IPS DF 6.9 (cell line): ENCODE results near the gene LANCL2.
"Not testable (repeated sequence)": the region's sequence is repeated elsewhere in the genome, so short reads cannot be mapped to it uniquely, and the experiment has no call there.

Experiments used
- DNase-seq: peaks from one replicate; pipeline ENCODE4 v3.0.0-alpha.2; 2013; ENCODE audit warnings: low read depth, low spot score
- H3K27ac ChIP-seq: one replicate; pipeline ENCODE4 v1.5.1; 2013; ENCODE audit warnings: low read length, control low read depth
- H3K27me3 ChIP-seq: 2 replicates; pipeline ENCODE4 v1.6.1; 2013; ENCODE audit warnings: mild to moderate bottlenecking, low read length; ENCODE audit not compliant: control insufficient read depth, insufficient read depth
- H3K36me3 ChIP-seq: 2 replicates; pipeline ENCODE4 v1.6.1; 2013; ENCODE audit warnings: low read length; ENCODE audit not compliant: control insufficient read depth, insufficient read depth
- H3K4me1 ChIP-seq: 2 replicates; pipeline ENCODE4 v1.6.1; 2013; ENCODE audit warnings: low read length; ENCODE audit not compliant: control insufficient read depth, insufficient read depth
- H3K4me3 ChIP-seq: 2 replicates; pipeline ENCODE4 v1.5.1; 2013; ENCODE audit warnings: mild to moderate bottlenecking, low read length
- H3K9me3 ChIP-seq: 2 replicates; pipeline ENCODE4 v1.6.1; 2013; ENCODE audit warnings: low read length, inconsistent platforms; ENCODE audit not compliant: control insufficient read depth, insufficient read depth
- WGBS: extraction: QIAGEN DNeasy Blood & Tissue Kit; methylation state at CpG from one replicate; pipeline ENCODE4 v1.1.7; 2013; ENCODE audit warnings: mixed read lengths, missing lambda C conversion rate; ENCODE audit not compliant: insufficient read length, insufficient coverage; 5-methylcytosine and 5-hydroxymethylcytosine counted together

LANCL2 gene

DNA sequence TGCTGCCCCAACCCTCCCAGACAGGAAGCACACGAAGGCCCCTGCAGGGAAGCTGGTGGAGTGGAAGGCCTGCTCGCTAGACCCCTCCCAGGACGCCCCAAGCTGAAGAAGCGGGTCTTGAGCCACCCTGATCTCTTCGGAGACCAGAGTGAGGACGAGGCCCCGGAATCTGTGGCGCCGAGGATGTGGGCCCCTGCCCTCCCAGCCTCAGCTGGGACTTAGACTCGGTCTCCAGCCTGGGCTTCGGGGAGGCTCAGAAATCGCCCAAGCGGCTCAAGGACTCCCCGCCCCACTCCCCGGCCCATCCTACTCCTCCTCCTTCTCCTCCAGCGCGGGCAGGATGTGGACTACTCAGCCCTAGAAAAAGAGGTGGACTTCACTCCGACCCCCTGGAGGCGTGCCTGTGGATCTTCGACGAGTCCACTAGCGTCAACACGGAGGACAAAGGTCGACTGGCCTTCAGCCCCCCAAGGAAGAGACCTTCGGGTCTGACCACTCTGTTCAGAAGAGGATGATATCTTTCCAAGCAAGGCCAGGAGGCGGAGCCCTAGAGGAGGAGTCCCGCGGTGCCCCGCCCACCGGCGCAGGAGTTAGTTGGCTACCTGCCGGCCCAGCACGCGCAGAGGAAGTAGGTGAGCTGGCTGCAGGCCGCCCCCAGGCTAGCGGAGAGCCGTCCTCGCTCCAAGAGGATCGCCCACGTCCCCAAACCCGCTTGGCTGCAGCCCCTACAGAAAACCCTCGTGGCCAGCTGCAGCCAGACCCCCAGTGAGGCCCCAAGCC, 21.9 kb upstream of the LANCL2 start:
- DNase-seq, result no peak
- WGBS, result no CpG with 5 or more reads among the region's 42 CpGs
- Histone ChIP-seq H3K27me3 (no peaks in the 10 kb centered on the region), H3K36me3 (no peaks in the 10 kb centered on the region), H3K9me3 (no peaks in the 10 kb centered on the region), H3K4me1 (no peaks in the 10 kb centered on the region), H3K4me3 (no peak overlapping the region), H3K27ac (no peak overlapping the region)

DNA sequence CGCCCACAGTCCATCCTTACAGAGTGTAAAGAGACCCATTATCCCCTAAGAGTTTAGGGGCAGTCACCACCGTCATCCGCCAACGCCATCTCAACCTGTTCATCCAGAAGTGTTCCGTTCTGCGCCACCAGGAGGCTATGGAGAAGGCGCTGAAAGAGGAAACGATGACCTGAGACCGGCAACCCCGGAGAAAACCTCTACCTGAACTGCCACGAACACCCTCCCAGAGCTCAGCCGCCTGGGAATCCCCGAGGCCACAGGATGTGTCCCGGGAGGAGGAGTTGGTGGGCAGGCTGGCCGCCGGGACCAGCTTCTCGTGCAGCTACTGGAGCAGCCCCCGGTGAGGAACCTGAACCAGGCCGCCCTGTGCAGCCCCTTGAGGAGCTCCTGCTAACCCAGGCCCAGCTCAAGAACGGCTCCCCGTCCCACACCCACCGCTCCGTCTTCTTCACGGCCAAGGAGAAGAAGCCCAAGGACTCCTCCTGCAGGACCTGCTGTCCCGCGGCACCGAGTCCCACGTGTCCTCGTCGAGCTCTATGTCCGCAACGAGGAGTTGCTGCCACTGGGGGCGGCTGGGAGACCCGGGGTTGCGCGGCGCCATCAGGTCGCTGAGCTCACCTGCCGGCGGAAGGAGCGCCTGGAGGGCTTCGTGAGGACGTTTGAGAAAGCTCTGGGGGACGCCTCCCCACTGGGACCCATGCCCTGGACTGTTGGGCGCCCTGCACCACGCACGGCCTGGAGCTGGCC, 21.1 kb upstream of the LANCL2 start:
- Histone ChIP-seq H3K9me3 (no peaks in the 10 kb centered on the region), H3K27ac (no peak overlapping the region), H3K27me3 (no peaks in the 10 kb centered on the region), H3K4me1 (no peaks in the 10 kb centered on the region), H3K36me3 (no peaks in the 10 kb centered on the region), H3K4me3 (no peak overlapping the region)
- no peak for DNase-seq
- WGBS, result no CpG with 5 or more reads among the region's 47 CpGs

DNA sequence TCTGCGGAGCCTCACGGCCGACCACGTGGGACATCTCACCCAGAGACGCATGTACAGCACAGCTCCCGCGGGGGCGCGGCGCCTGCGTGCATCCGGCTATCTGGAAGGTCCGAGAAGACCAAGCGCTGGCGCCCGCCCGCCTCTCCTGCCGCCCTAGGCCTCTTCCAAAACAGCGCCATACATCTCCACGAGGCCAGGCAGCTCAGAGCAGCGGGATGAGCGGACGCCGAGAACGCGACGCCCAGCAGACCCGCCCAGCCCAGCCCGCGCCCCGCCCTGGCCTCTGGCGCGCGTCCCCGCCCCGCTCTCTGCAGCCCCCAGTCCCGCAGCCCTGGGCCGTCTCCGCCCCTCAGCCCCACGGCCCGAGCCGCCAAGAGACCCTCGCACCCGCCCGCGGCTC, 20.3 kb upstream of the LANCL2 start:
- Histone ChIP-seq H3K27me3 (no peaks in the 10 kb centered on the region), H3K9me3 (no peaks in the 10 kb centered on the region), H3K27ac (no peak overlapping the region), H3K36me3 (no peaks in the 10 kb centered on the region), H3K4me1 (no peaks in the 10 kb centered on the region), H3K4me3 (no peak overlapping the region)
- no CpG with 5 or more reads among the region's 46 CpGs for WGBS
- no peak for DNase-seq

DNA sequence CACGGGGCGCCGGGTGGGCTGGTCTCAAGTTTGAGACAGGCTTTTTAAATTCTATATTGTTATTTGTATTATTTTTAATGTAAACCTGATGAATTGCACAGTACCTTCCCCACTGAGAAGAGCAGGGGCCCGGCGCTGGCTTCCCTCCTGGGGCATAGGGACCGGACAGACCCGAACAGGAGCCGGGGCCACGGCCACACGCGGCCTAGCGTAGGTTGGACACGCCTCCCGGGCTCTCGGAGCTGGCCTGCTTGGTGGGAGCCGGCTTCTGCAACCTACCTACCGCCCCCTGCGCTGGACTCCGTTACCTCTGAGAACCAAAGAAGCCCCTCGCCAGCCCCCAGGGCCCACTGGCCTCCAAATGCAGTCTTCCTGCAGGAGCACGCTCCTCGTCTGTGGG, 19.8 kb upstream of the LANCL2 start:
- Histone ChIP-seq H3K27ac (no peak overlapping the region), H3K9me3 (no peaks in the 10 kb centered on the region), H3K27me3 (no peaks in the 10 kb centered on the region), H3K4me1 (no peaks in the 10 kb centered on the region), H3K36me3 (no peaks in the 10 kb centered on the region), H3K4me3 (no peak overlapping the region)
- DNase-seq, result no peak
- no CpG with 5 or more reads among the region's 22 CpGs for WGBS

GRCh38 chr7:55348502-55348901, 16.6 kb upstream of the LANCL2 start:
- WGBS, result no CpG with 5 or more reads among the region's 4 CpGs
- Histone ChIP-seq H3K9me3 (no peaks in the 10 kb centered on the region), H3K27ac (no peak overlapping the region), H3K27me3 (no peaks in the 10 kb centered on the region), H3K4me1 (no peaks in the 10 kb centered on the region), H3K4me3 (no peak overlapping the region), H3K36me3 (no peaks in the 10 kb centered on the region)
- no peak for DNase-seq

- Histone ChIP-seq H3K9me3 (no peaks in the 10 kb centered on the region), H3K4me3 (no peak overlapping the region), H3K27me3 (no peaks in the 10 kb centered on the region), H3K36me3 (no peaks in the 10 kb centered on the region), H3K4me1 (no peaks in the 10 kb centered on the region), H3K27ac (no peak overlapping the region)
- WGBS, result no CpG with 5 or more reads among the region's 2 CpGs
- DNase-seq, result no peak
Measured at GRCh38 chr7:55349121-55349520, 16.0 kb upstream of the LANCL2 start.

DNA sequence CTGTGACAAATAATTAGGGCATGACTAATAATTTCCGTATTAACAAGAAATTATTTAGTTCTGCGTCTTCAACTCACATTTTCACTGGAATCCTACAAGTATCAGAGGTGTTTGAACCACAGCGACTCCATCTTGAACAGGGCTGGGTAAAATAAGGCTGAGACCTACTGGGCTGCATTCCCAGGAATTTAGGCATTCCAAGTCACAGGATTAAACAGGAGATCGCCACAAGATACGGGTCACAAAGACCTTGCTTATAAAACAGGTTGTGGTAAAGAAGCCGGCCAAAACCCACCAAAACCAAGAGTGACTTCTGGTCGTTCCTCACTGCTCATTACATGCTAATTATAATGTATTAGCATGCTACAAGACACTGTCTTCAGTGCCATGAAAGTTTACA, 14.9 kb upstream of the LANCL2 start:
- Histone ChIP-seq H3K27me3 (no peaks in the 10 kb centered on the region), H3K4me1 (no peaks in the 10 kb centered on the region), H3K27ac (no peak overlapping the region), H3K4me3 (no peak overlapping the region), H3K36me3 (no peaks in the 10 kb centered on the region), H3K9me3 (no peaks in the 10 kb centered on the region)
- WGBS, result no CpG with 5 or more reads among the region's 7 CpGs
- no peak for DNase-seq

GRCh38 chr7:55351263-55351662, 13.9 kb upstream of the LANCL2 start:
- no CpG with 5 or more reads among the region's 3 CpGs for WGBS
- Histone ChIP-seq H3K27ac (no peak overlapping the region), H3K36me3 (no peaks in the 10 kb centered on the region), H3K4me3 (no peak overlapping the region), H3K9me3 (no peaks in the 10 kb centered on the region), H3K4me1 (no peaks in the 10 kb centered on the region), H3K27me3 (no peaks in the 10 kb centered on the region)
- no peak for DNase-seq

DNA sequence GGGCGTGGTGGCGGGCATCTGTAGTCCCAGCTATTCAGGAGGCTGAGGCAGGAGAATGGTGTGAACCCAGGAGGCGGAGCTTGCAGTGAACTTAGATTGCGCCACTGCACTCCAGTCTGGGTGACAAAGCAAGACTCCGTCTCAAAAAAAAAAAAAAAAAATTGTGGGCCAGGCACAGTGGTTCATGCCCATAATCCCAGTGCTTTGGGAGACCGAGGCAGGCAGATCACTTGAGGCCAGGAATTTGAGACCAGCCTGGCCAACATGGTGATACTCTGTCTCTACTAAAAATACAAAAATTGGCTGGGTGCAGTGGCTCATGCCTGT, 12.2 kb upstream of the LANCL2 start:
- H3K36me3 ChIP-seq, H3K9me3 ChIP-seq, H3K27me3 ChIP-seq, H3K4me3 ChIP-seq, DNase-seq, H3K4me1 ChIP-seq, H3K27ac ChIP-seq: not testable (repeated sequence)
- no CpG with 5 or more reads among the region's 6 CpGs for WGBS

DNA sequence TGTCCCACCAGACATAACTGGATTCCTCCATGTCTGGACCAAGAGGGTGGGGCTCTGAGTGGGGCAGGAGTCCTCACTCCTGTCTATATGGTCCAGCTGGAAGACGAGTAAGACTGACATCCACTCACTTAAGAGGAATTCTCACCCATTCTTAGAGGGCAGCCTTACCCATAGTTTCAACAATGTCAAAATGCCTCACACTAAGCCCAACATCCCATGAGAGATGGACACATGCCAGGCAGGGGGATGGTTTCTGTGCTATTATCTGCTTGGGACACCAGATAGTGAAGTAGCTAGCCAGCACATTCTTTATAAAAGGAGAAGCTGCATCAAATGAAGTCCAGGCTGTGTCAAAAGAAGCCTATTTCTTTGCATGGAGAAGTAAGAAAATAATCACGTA, 4.7 kb upstream of the LANCL2 start:
- Histone ChIP-seq H3K4me1 (no peaks in the 10 kb centered on the region), H3K4me3 (no peak overlapping the region), H3K36me3 (no peaks in the 10 kb centered on the region), H3K27me3 (no peaks in the 10 kb centered on the region), H3K27ac (no peak overlapping the region), H3K9me3 (no peaks in the 10 kb centered on the region)
- WGBS, result no CpG with 5 or more reads among the region's 2 CpGs
- no peak for DNase-seq

GRCh38 chr7:55361560-55361959, 3.6 kb upstream of the LANCL2 start:
- WGBS, result no CpG with 5 or more reads among the region's 6 CpGs

More at GRCh38 chr7:55361560-55361959, 3.6 kb upstream of the LANCL2 start:
- Histone ChIP-seq H3K36me3 (no peaks in the 10 kb centered on the region), H3K9me3 (no peaks in the 10 kb centered on the region), H3K27ac (no peak overlapping the region), H3K27me3 (no peaks in the 10 kb centered on the region), H3K4me1 (no peaks in the 10 kb centered on the region), H3K4me3 (no peak overlapping the region)
- no peak for DNase-seq
